ENCODE measurements around the gene PLEKHG4B. TPM values are rescaled to one million over a fixed set of nuclear protein-coding genes. Genes with fewer than 3 reads are reported as not detected.

Gene PLEKHG4B
- total RNA-seq, 1 donor from 2014 or later, result 70.0 TPM

DNA sequence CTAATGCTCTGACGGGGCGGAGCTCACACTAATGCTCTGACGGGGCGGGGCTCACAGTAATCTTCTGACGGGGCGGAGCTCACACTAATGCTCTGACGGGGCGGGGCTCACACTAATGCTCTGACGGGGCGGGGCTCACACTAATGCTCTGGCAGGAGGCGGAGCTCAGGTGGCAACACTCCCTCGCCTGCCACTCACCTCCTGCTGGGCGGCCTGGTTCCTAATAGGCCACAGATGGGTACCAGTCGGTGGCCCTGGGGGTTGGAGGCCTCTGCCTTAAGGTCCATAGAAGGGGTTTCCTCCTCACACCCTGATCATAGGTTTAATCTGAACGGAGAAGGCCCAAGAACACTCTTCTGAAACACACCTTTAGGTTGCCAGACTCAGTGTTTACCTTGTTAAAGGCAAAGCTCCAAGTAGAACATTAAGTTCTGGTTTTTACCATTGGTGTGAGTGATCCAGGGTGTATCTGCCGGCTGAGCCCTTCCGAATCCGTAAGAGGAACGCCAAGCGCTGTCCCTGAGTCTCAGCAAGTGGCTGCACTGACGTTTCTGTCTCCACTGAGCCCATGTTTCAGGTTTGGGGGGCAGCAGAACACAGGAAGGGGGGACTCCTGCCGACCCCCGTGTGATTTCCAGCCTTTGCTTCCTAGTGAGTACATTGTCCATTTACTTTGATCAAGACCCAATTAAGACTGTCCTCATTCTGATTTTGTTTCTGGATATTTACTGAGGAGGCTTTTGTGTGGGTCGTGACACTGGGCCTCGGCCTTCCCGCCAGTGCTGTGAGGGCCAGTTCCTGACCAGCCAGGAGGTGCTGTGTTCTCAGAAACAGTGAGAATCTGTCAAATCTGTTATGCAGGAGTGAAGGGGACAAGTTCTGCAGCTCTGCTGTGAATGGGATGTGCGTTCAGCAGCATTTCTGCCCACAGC is 74.7 kb downstream of the PLEKHG4B start:
- Mint-ChIP-seq H3K4me3 (no peak overlapping the region), H3K27ac (no peak overlapping the region), H3K36me3 (peaks cover 13% of the 10 kb centered on the region), H3K27me3 (ENCODE audit: low read depth) (no peaks in the 10 kb centered on the region), H3K4me1 (peaks cover 3% of the 10 kb centered on the region), H3K9me3 (no peaks in the 10 kb centered on the region)
- TF ChIP-seq CTCF (IDR thresholded peaks at IDR 0.05; ENCODE audit: unreplicated experiment), result no peak
- DNase-seq (ENCODE audit: low spot score in 2 of 2, unreplicated experiment in 2 of 2), result no peak

DNA sequence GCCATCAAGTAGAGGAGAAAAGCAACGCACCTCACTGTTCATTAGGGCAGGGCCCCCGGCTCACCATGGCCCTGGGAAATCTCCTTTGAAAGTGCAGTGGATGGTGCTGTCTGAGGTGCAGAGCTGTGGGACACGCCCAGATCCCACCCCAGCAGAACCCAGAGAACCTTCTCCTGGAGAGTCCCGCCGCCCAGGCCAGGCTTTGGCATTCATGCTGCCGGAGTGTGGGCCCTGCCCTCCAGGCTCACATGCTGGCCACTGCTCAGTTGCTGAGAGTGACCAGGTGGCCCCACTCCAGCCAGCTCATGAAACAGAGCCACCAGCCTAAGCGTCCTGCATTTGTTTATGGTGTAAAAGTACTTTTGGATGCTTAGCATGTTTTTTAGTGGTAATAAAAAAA is 75.5 kb downstream of the PLEKHG4B start:
- DNase-seq (ENCODE audit: low spot score in 2 of 2, unreplicated experiment in 2 of 2), result no peak
- TF ChIP-seq CTCF (IDR thresholded peaks at IDR 0.05; ENCODE audit: unreplicated experiment), result no peak
- H3K4me1 Mint-ChIP-seq, result peaks cover 3% of the 10 kb centered on the region
- H3K36me3 Mint-ChIP-seq, result peaks cover 13% of the 10 kb centered on the region
- H3K27me3 Mint-ChIP-seq (ENCODE audit: low read depth), result no peaks in the 10 kb centered on the region
- H3K9me3 Mint-ChIP-seq, result no peaks in the 10 kb centered on the region
- no peak overlapping the region for H3K4me3 Mint-ChIP-seq
- no peak overlapping the region for H3K27ac Mint-ChIP-seq

DNA sequence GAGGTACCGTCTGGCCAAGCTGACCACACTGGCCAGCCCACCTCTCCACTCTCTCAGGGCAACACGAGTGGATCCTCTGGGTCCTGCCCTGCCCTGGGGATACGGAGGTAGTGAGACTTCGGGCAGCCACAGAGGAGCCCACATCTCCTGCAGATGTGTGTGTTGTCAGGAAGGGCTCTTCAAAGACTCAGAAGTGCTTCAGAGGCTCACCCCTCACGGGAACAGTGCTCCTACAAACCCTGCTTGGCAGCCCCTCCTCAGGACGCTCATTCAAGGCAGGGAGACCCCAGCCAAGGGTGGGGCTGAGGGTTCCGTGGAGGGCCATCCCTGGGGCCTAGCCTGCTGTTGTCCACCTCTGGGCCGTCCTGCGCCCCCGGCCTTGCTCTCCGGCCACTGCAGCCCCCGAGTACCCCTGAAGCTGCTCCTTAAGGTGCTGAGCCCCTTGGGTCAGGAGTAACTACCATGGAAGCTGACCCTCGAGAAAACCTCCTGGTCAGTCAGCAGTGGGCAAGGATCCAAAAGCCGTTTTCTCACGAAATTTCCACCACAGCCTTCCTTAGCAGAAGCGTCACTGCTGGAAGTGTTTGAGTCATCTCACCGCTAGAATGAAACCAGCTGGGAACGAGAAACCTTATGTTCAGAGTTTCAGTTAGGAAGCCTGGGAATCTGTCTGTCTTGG is 76.2 kb downstream of the PLEKHG4B start:
- no peak overlapping the region for H3K4me3 Mint-ChIP-seq
- no peak for DNase-seq (ENCODE audit: low spot score in 2 of 2, unreplicated experiment in 2 of 2)

GRCh38 chr5:169071-169727 is 77.2 kb downstream of the PLEKHG4B start:
- no peak overlapping the region for H3K4me3 Mint-ChIP-seq
- H3K4me1 Mint-ChIP-seq, result peaks cover 3% of the 10 kb centered on the region

More for the DNA sequence above, 76.2 kb downstream of the PLEKHG4B start:
- H3K27me3 Mint-ChIP-seq (ENCODE audit: low read depth), result no peaks in the 10 kb centered on the region
- peaks cover 3% of the 10 kb centered on the region for H3K4me1 Mint-ChIP-seq
- H3K27ac Mint-ChIP-seq, result peak overlapping the region; percentile 62
- H3K9me3 Mint-ChIP-seq, result no peaks in the 10 kb centered on the region
- H3K36me3 Mint-ChIP-seq, result peaks cover 18% of the 10 kb centered on the region
- TF ChIP-seq CTCF (IDR thresholded peaks at IDR 0.05; ENCODE audit: unreplicated experiment), result no peak

More at GRCh38 chr5:169071-169727, 77.2 kb downstream of the PLEKHG4B start:
- DNase-seq (ENCODE audit: low spot score in 2 of 2, unreplicated experiment in 2 of 2), result no peak
- Mint-ChIP-seq H3K36me3 (peaks cover 18% of the 10 kb centered on the region), H3K27me3 (ENCODE audit: low read depth) (no peaks in the 10 kb centered on the region), H3K27ac (no peak overlapping the region), H3K9me3 (no peaks in the 10 kb centered on the region)
- TF ChIP-seq CTCF (IDR thresholded peaks at IDR 0.05; ENCODE audit: unreplicated experiment), result no peak
